Measurements from ENCODE around the gene HERC4.
A peak's percentile ranks its signal among the peaks of the same experiment; 100 is the strongest.

HERC4 gene

GRCh38 chr10:67917679-67918078, 157.4 kb downstream of the HERC4 start:
- TF ChIP-seq POLR2A (IDR thresholded peaks at IDR 0.05; ENCODE audit: low read depth, low read length) (no peak), SPI1 (IDR thresholded peaks at IDR 0.05; ENCODE audit: low read depth, low read length) (no peak), POU2F2 (IDR thresholded peaks at IDR 0.05; ENCODE audit: low read depth, low read length) (no peak), PAX5 (IDR thresholded peaks at IDR 0.05; ENCODE audit: insufficient read depth, low read length, severe bottlenecking) (no peak), POLR2AphosphoS5 (IDR thresholded peaks at IDR 0.05; ENCODE audit: low read depth, low read length) (no peak), TAF1 (IDR thresholded peaks at IDR 0.05; ENCODE audit: low read depth, low read length) (no peak)
- DNase-seq (ENCODE audit: insufficient read length, low spot score) (no peak), FAIRE-seq (no peak)

GRCh38 chr10:67917169-67917568, 157.9 kb downstream of the HERC4 start:
- FAIRE-seq = no peak
- DNase-seq (ENCODE audit: insufficient read length, low spot score) = no peak
- TF ChIP-seq SPI1 (IDR thresholded peaks at IDR 0.05; ENCODE audit: low read depth, low read length) (no peak), PAX5 (IDR thresholded peaks at IDR 0.05; ENCODE audit: insufficient read depth, low read length, severe bottlenecking) (no peak), POU2F2 (IDR thresholded peaks at IDR 0.05; ENCODE audit: low read depth, low read length) (no peak), POLR2AphosphoS5 (IDR thresholded peaks at IDR 0.05; ENCODE audit: low read depth, low read length) (no peak), TAF1 (IDR thresholded peaks at IDR 0.05; ENCODE audit: low read depth, low read length) (no peak), POLR2A (IDR thresholded peaks at IDR 0.05; ENCODE audit: low read depth, low read length) (no peak)

DNA sequence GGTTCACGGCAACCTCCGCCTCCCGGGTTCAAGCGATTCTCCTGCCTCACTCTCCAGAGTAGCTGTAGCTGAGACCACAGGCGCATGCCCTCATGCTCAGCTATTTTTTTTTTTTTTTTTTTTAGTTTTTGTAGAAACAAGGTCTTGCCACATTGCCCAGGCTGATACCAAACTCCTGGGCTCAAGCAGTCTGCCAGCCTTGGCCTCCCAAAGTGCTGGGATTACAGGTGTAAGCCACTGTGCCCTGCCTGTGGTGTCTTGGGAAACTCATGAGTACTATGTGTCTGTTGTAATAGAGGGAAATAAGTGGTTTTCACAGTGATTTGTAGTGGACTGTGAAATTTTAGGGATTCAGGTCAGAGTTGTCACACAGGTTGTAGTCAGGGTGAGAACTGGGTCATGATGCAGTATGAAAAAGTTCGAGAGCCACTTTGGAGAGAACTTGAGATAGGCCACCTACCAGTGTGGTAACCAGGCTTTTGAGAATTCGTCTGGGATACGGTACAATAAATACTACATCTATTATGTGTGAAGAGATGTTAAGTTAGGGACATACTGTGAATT, 160.2 kb downstream of the HERC4 start:
- TF ChIP-seq PAX5 (IDR thresholded peaks at IDR 0.05; ENCODE audit: insufficient read depth, low read length, severe bottlenecking) = no peak
- TF ChIP-seq TAF1 (IDR thresholded peaks at IDR 0.05; ENCODE audit: low read depth, low read length) = no peak
- no peak for TF ChIP-seq SPI1 (IDR thresholded peaks at IDR 0.05; ENCODE audit: low read depth, low read length)
- TF ChIP-seq POLR2A (IDR thresholded peaks at IDR 0.05; ENCODE audit: low read depth, low read length) = no peak
- no peak for TF ChIP-seq POLR2AphosphoS5 (IDR thresholded peaks at IDR 0.05; ENCODE audit: low read depth, low read length)
- no peak for TF ChIP-seq POU2F2 (IDR thresholded peaks at IDR 0.05; ENCODE audit: low read depth, low read length)
- DNase-seq (ENCODE audit: insufficient read length, low spot score) (no peak), FAIRE-seq (no peak)

DNA sequence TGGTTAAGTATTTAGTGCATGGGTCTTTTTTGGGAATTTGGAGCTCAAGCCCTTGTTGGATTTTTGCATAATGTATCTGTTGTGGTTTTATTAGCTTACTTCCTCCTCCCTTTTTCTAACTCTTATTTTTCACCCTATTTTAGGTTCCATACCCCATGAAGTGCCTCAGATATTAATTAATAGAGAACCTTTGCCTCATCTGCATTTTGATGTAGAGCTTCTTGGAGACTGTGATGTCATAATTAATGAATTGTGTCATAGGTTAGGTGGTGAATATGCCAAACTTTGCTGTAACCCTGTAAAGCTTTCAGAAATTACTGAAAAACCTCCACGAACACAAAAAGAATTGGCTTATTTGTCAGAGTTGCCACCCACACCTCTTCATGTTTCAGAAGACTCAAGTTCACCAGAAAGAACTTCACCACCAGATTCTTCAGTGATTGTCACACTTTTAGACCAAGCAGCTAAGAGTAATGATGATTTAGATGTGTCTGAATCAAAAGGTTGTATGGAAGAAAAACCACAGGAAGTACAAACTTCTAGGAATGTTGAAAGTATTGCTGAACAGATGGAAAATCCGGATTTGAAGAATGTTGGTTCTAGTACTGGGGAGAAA, 162.6 kb downstream of the HERC4 start:
- no peak for TF ChIP-seq POU2F2 (IDR thresholded peaks at IDR 0.05; ENCODE audit: low read depth, low read length)
- no peak for TF ChIP-seq PAX5 (IDR thresholded peaks at IDR 0.05; ENCODE audit: insufficient read depth, low read length, severe bottlenecking)
- TF ChIP-seq SPI1 (IDR thresholded peaks at IDR 0.05; ENCODE audit: low read depth, low read length) = no peak
- no peak for TF ChIP-seq POLR2AphosphoS5 (IDR thresholded peaks at IDR 0.05; ENCODE audit: low read depth, low read length)
- no peak for TF ChIP-seq TAF1 (IDR thresholded peaks at IDR 0.05; ENCODE audit: low read depth, low read length)
- TF ChIP-seq POLR2A (IDR thresholded peaks at IDR 0.05; ENCODE audit: low read depth, low read length) = no peak
- DNase-seq (ENCODE audit: insufficient read length, low spot score) (no peak), FAIRE-seq (no peak)

DNA sequence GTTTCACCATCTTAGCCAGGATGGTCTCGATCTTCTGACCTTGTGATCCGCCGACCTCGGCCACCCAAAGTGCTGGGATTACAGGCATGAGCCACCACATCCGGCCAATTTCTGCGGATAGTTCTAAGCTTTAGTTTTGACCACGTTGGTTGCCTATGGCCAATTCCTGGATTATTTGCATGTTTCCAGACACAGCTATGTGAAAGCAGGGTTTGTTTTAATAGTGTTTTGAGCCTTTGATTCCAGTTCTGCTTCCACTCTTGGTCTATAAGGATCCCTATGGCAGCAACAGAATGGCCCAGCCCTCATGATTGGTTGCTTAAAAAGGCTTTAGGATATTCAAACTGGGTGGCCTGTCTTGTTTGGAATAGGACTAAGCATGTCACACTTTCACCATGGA, 171.5 kb downstream of the HERC4 start:
- TF ChIP-seq POU2F2 (IDR thresholded peaks at IDR 0.05; ENCODE audit: low read depth, low read length) (no peak), POLR2A (IDR thresholded peaks at IDR 0.05; ENCODE audit: low read depth, low read length) (no peak), TAF1 (IDR thresholded peaks at IDR 0.05; ENCODE audit: low read depth, low read length) (no peak), POLR2AphosphoS5 (IDR thresholded peaks at IDR 0.05; ENCODE audit: low read depth, low read length) (no peak), PAX5 (IDR thresholded peaks at IDR 0.05; ENCODE audit: insufficient read depth, low read length, severe bottlenecking) (no peak), SPI1 (IDR thresholded peaks at IDR 0.05; ENCODE audit: low read depth, low read length) (no peak)
- DNase-seq (ENCODE audit: insufficient read length, low spot score) (no peak), FAIRE-seq (no peak)

DNA sequence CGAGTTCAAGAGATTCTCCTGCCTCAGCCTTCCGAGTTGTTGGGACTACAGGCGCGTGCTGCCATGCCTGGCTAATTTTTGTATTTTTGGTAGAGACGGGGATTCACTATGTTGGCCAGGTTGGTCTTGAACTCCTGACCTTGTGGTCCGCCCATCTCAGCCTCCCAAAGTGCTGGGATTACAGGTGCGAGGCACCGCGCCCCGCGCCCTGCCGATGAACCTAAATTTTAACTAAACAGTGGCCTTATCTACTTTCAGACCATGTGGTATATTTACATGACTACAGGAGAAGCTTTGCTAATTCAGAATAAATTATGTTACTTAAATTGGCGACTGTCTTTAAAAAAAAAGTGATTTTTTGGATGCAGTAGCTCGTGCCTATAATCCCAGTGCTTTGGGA, 181.4 kb downstream of the HERC4 start:
- TF ChIP-seq POLR2AphosphoS5 (IDR thresholded peaks at IDR 0.05; ENCODE audit: low read depth, low read length) (no peak), PAX5 (IDR thresholded peaks at IDR 0.05; ENCODE audit: insufficient read depth, low read length, severe bottlenecking) (no peak), POU2F2 (IDR thresholded peaks at IDR 0.05; ENCODE audit: low read depth, low read length) (no peak), SPI1 (IDR thresholded peaks at IDR 0.05; ENCODE audit: low read depth, low read length) (no peak), TAF1 (IDR thresholded peaks at IDR 0.05; ENCODE audit: low read depth, low read length) (no peak), POLR2A (IDR thresholded peaks at IDR 0.05; ENCODE audit: low read depth, low read length) (no peak)
- FAIRE-seq (no peak), DNase-seq (ENCODE audit: insufficient read length, low spot score) (no peak)

- TF ChIP-seq SPI1 (IDR thresholded peaks at IDR 0.05; ENCODE audit: low read depth, low read length) (no peak), TAF1 (IDR thresholded peaks at IDR 0.05; ENCODE audit: low read depth, low read length) (no peak), PAX5 (IDR thresholded peaks at IDR 0.05; ENCODE audit: insufficient read depth, low read length, severe bottlenecking) (no peak), POLR2A (IDR thresholded peaks at IDR 0.05; ENCODE audit: low read depth, low read length) (peak; percentile 42; the same call in 1 of the 2 replicates)
- FAIRE-seq = peak; percentile 26
- DNase-seq (ENCODE audit: insufficient read length, low spot score) = peak; percentile 66
Observed at GRCh38 chr10:67884842-67885670, 190.0 kb downstream of the HERC4 start.

DNA sequence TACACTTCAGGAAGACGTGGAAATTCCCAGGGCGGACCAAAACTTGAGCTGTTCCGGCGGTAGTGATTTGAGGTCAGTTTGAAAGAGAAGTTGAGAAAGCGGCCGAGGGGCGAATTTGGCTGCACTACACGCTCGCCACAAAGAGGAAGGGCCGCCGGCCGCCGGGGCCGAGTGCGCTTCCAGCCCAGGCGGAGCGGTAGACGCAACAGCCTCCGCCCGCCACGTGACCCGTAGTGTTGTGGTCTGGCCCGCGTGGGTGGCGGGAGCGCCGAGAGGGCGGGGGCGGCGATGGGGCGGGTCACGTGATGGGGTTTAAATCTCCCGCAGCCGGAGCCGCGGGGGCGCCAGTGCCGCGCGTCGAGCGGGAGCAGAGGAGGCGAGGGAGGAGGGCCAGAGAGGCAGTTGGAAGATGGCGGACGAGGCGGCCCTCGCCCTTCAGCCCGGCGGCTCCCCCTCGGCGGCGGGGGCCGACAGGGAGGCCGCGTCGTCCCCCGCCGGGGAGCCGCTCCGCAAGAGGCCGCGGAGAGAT, 190.7 kb downstream of the HERC4 start, which contains the start of gene SIRT1:
SIRT1 (plus strand) TSS at position 344 of the 529 bp plus-strand sequence; CDS start at position 410, 66 bp downstream.
- DNase-seq (ENCODE audit: insufficient read length, low spot score) = peak; percentile 80
- peak; percentile 99 for FAIRE-seq
- no peak for TF ChIP-seq SPI1 (IDR thresholded peaks at IDR 0.05; ENCODE audit: low read depth, low read length)
- peak; percentile 27 for TF ChIP-seq PAX5 (IDR thresholded peaks at IDR 0.05; ENCODE audit: insufficient read depth, low read length, severe bottlenecking)
- TF ChIP-seq POLR2AphosphoS5 (IDR thresholded peaks at IDR 0.05; ENCODE audit: low read depth, low read length) = peak; percentile 93
- no peak for TF ChIP-seq POU2F2 (IDR thresholded peaks at IDR 0.05; ENCODE audit: low read depth, low read length)
- TF ChIP-seq TAF1 (IDR thresholded peaks at IDR 0.05; ENCODE audit: low read depth, low read length) = peak; percentile 82
- peak; percentile 97 for TF ChIP-seq POLR2A (IDR thresholded peaks at IDR 0.05; ENCODE audit: low read depth, low read length)

Data from GM12891 (cell line).